HTR-8/SVneo (cell line): ENCODE data around the gene ESPN.

ENCODE experiments used
- DNase-seq: peaks from one replicate; pipeline ENCODE4 v3.0.0; 2011; ENCODE audit warnings: low spot score, mixed read lengths; ENCODE audit not compliant: insufficient read length
- FAIRE-seq: peaks from 2 replicates; lab custom pipeline; 2011; peaks lifted over from hg19 to GRCh38; lab: Jason Lieb, UNC

ESPN gene

DNA sequence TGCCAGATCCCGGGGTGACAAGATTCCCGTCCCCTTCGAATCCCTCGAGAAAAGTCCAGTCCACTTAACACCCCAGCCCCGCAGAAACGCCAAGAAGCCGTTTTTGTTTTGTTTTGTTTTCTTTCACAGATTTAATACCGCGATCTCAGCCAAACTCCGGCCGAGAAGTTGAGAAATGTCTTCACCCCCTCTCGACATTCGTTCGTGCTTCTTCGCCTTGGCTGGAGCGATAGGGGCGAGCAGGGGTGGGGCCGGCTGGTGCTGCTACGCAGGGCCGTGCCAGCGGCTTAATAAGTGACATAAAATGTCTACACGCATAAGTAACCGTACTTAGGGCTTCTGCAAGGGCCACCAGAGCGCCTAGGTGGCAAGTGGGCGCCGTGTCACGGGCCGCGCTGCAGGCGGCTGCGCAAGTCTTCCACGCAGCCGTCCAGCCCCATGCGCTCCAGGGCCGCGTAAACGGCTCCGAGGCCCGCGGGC, 36.5 kb downstream of the ESPN start:
- FAIRE-seq: no peak
- no peak for DNase-seq

DNA sequence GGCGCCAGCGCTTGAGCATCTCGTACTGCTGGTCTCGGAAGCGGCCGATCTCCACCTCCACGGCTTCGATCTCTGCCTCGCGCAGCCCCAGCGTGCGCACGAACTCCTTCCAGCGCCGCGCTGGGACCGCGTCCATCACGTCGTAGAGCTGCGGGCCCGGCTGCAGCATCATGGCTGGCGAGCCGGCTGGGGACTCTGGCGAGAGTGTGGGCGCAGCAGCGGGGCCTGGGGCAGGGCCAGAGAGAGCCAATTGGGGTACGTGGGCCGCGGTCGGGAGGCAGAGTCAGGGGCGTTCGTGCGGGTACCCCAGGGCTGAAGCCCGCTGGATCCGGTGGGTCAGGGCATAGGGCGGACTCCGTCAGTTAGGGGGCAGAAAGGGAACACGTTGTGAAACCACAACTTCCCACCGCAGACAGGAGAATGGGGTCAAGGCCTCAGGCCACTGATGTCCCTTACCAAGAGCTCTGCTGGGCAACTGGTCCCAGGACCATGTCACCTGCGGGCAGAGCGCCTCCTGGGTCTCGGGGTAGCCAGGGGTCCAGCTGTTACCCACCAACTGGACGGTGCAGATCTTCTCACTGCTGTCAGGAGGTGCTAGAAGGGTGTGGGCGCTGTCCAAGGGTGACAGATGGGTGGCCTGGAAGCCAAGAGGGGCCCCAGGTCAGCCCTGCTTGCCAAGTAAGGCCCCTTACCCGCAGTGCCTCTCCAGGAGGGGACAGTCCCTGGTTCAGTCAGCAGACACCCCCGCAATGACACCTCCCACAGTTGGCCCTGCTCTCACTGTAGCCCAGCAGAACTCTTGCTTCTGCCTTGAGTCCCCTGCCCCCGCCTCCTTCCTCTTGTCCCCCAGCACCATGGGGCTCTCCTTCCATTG, 37.2 kb downstream of the ESPN start:
- FAIRE-seq: no peak
- DNase-seq: no peak

DNA sequence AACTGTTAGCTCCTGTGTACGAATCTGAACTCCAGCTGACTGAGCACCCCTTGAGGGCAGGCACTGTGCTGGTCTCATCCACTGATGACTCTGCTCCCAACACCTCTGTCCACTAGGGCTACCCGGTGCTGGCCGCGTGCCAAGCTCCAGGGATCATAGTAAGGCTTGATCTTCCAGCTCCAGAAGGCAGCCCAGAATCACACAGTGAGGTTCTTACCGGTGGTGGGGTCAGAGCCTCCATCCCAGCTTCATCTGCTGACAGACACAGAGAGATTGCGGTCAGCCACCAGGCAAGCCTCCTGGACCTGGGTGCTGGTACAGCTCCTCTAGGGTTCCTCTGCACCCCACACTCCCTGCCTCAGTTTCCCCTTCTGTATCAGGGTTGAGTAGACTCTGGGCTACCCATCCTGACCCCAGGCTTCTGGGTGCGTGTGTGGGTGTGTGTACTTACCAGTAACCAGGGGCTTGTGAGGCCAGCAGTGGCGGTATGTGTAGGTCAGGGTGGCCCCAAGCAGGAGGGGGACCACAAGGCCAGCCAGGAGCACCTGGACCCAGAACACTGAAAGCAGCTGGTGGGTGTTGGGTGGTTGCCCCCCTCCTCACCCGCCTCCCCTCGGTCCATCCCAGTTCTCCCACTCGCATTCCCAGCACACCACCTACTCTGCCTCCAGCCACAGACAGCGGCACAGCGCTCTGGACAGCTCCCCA, 38.0 kb downstream of the ESPN start:
- DNase-seq: no peak
- no peak for FAIRE-seq

DNA sequence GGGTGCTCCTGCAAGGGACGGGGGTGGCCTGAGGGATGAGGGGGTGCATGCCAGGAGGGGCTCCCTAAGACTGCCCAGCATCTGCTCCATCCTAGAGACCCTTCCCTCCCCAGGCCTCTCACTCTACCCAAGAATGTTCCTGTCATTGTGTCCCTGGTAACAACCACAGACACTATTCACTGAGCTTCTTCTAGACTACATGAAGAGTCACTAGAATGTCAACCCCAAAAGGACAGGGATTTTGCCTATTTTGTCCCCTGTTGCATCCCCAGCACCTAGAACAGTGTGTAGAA, 38.5 kb downstream of the ESPN start:
- DNase-seq (no peak), FAIRE-seq (no peak)

DNA sequence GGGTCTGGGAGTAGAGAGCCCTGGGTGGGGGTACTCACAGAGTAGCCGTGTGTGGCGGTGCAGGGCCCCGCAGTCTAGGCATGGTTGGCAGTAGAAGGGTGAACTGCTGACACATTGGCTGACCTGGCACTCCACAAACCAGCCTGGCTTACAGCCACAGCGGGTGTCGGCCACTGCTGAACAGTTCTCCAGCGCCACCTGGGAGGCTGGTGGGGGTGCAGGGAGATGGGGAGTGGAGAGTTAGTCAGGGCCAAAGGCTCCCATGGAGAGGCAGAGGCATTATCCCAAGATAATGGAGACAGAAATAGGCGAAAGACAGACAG, 39.9 kb downstream of the ESPN start:
- FAIRE-seq (no peak), DNase-seq (no peak)

DNA sequence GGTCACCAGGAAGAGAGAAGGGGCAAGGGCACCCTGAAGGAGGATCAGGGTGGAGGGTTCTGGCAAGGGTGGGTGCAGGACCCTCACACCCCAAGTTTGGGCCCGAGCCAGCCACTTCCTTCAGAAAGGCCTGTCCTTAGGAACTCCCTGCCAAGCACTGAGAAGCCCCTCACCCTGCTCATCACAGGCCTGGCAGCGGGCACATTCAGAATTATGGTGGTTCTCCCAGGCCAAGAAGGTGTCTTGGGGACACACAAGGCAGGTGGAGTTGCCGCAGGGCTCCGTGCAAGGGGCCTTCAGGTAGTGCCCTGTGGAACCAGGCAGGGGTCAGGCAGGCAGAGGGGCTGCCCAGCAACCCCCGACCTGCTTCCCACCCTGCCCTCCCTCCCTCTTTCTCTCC, 40.3 kb downstream of the ESPN start:
- FAIRE-seq: no peak
- DNase-seq: no peak

- FAIRE-seq: no peak
- DNase-seq: no peak
Observed at GRCh38 chr1:6465461-6466005, 41.0 kb downstream of the ESPN start.

DNA sequence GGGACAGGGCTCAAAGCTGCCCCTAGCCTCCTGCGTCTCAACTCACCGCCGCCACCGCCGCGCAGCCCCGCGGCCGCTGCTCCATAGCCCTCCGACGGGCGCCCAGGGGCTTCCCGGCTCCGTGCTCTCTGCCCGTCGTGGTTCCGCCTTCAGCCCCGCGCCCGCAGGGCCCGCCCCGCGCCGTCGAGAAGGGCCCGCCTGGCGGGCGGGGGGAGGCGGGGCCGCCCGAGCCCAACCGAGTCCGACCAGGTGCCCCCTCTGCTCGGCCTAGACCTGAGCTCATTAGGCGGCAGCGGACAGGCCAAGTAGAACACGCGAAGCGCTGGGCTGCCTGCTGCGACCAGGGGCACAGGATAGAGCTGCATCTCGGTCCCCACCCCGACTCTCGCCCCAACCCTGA, 41.4 kb downstream of the ESPN start, which contains the start of gene TNFRSF25:
TNFRSF25 (minus strand) TSS at position 151 of the 400 bp plus-strand sequence; CDS start at position 85, 66 bp downstream.
- DNase-seq (no peak), FAIRE-seq (no peak)

GRCh38 chr1:6466751-6467150, 42.2 kb downstream of the ESPN start:
- FAIRE-seq (no peak), DNase-seq (no peak)

- DNase-seq (no peak), FAIRE-seq (no peak)
Observed at GRCh38 chr1:6467224-6467623, 42.6 kb downstream of the ESPN start.

DNA sequence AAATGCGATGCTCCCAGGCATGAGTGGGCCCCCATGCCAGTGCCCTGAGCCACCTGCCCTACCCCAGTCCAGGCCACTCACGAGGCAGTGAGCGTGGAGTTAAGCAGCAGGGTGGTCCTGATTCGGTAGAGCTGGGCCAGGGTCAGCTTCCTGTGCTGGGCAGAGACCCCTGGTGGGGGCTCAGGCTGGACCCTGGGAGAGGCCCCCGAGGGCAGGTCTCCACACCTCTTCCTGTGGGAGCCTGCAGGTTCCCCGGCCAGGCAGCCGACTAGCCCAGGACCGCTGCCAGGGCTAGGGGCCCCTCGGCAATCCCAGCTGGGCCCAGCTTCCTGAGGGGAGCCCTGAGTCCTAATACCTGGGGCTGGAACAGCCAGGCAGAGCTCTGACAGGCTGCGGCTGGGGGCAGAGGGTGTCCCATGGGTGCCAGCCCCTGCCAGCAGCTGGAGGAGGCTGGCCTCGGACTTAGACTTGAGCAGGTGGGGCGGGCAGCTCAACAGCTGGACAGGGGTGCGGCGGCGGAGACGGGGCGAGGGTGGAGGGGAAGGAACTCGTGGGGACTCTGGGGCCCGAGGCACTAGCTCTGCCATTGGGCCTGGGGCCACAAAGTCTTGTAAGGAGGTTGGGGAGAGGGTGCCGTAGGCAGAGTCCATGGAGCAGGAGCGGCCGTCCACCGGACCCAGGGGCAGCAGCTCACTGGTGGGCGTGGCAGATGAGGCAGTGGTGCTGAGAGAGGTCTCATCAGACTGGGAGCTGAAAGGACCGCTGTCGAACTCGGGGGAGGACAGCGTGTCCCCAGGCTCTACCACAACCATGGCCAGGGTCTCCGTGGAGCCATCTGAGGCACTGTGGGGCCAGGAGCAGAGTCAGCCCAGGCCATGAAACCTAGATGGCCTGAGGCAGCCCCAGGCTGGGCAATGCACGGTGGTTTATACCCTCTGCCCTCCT, 43.4 kb downstream of the ESPN start:
- DNase-seq: no peak
- FAIRE-seq: no peak

DNA sequence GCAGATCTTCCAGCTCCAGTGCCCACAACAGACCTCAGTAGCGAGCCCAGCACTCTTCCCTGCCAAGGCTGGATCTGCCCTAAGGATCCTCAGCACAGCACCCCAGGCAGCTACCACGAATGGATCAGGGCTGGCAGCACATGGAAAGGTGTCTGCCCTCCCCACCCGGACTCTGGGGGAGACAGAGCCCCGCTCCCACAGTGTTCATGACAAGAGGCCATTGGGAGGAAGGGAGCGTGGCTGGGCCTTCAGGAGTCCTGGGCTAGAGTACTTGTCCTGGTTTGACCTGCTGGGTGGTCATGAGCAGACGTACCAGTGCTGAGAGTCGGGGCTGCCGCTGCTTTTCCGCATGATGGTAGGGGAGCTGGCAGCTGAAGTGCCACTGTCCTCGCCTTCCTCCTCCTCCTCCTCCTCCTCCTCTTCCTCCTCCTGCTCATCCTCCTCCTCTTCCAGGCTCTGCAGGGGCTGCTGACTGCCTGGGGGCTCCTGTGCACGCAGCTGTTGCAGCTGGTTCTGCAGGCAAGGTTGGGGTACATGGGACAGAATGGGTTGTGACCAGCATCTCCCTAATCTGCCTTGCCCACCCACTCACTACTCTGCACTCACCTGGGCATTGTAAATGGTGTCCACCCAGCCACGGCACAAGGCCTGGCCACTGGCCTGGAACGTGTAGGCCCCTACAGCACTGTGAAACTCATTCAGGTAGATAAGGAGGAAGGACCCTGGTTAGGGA, 44.3 kb downstream of the ESPN start:
- FAIRE-seq (no peak), DNase-seq (no peak)

- FAIRE-seq (no peak), DNase-seq (no peak)
Observed at GRCh38 chr1:6470132-6471085, 45.8 kb downstream of the ESPN start.

GRCh38 chr1:6471086-6471969, 46.8 kb downstream of the ESPN start:
- FAIRE-seq (no peak), DNase-seq (no peak)

DNA sequence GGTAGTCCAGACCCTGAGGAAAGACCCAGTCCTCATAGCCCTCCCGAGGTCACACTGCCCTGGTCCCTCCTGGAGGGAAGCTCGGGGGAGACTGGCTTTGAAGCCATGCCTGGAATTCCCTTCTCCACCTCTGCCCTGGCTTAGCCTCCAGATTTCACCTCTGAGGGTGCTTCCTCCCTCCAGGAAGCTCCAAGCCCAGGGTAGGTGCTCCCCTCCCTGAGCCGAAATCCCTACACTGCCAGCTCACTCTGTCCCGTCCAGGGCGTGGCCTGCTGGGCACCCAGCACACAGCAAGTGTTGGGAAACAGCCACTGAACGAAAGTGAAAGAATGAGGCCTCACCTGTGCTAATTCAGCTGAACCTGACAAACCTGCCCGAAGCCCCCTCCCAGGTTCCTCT, 47.4 kb downstream of the ESPN start:
- FAIRE-seq: no peak
- DNase-seq: no peak

- FAIRE-seq (no peak), DNase-seq (no peak)
Observed at GRCh38 chr1:6472391-6472790, 47.8 kb downstream of the ESPN start.

DNA sequence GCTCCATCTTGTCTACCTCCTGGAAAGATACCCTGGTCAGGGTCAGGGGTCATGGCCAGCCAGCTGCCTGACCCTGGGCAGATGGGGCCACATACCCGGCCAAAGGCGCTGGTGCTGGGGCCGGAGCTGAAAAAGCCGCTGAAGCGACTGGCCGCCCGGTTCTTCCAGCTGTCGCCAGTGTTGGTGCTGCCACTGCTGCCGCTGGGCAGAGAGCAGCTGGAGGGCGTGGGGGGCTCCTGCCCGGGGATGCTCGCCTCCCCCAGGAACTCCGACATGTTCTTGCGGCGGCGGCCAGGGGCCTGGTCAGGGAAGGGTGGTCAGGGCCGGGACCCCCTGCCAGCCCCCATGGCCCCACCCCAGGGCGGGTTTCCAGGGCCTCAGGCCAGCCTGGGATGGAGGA, 48.6 kb downstream of the ESPN start:
- FAIRE-seq (no peak), DNase-seq (no peak)
